ENCODE results near the gene ALOX5. TPM values are rescaled to one million over a fixed set of nuclear protein-coding genes. Genes with fewer than 3 reads are reported as not detected.
A peak's percentile ranks its signal among the peaks of the same experiment; 100 is the strongest.

Gene ALOX5
- total RNA-seq, 1 donor from 2014 or later: not detected

DNA sequence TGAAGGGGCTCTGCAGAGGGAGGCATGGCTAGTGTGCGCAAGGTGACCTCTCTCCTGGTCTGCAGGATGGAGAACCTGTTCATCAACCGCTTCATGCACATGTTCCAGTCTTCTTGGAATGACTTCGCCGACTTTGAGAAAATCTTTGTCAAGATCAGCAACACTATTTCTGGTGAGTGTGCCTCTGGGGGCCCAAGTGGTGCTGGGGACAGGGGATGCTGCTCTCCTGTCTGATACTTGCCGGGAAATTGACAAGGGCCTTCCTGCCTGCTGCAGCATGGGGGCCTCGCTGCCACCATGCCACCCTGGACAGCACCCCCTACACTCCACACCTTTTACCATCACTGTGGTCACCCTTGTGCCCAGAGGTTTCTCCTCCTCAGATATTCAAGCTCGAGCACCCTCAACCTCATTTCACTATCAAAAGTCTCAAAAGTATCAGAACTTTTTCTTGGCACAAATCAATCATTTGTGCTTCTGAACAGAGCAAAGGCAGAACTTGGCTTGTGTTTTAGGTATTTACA, 50.0 kb downstream of the ALOX5 start:
- no peak for DNase-seq (ENCODE audit: low read depth in 2 of 2)

DNA sequence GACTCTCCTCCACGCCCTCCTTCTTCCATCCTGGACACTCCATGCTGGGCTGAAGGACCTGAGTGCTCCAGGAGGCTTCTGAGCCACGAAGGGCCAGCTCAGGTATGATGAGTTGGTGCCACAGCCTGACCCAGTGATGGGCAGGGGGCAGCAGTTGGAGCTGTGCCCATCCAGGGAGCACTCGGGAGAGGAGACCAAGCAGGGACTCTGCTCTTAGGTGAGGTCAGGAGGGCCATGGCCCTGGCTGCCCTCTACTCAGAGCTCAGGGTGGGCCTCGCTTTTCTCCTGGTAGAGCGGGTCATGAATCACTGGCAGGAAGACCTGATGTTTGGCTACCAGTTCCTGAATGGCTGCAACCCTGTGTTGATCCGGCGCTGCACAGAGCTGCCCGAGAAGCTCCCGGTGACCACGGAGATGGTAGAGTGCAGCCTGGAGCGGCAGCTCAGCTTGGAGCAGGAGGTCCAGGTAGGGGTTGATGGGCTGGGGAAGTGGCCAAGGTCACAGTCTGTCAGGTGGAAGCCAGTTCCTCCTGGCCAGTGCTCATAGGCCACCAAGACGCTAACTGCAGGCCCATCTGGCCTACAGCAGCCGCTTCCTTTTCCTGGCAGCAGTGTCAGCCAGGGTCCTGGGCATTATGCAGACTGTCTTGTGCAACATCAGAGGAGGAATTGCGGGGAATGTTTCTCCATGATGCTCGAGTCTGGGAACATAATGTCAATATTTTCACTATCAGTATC, 50.8 kb downstream of the ALOX5 start:
- DNase-seq (ENCODE audit: low read depth in 2 of 2): peak; percentile 4 to 46

DNA sequence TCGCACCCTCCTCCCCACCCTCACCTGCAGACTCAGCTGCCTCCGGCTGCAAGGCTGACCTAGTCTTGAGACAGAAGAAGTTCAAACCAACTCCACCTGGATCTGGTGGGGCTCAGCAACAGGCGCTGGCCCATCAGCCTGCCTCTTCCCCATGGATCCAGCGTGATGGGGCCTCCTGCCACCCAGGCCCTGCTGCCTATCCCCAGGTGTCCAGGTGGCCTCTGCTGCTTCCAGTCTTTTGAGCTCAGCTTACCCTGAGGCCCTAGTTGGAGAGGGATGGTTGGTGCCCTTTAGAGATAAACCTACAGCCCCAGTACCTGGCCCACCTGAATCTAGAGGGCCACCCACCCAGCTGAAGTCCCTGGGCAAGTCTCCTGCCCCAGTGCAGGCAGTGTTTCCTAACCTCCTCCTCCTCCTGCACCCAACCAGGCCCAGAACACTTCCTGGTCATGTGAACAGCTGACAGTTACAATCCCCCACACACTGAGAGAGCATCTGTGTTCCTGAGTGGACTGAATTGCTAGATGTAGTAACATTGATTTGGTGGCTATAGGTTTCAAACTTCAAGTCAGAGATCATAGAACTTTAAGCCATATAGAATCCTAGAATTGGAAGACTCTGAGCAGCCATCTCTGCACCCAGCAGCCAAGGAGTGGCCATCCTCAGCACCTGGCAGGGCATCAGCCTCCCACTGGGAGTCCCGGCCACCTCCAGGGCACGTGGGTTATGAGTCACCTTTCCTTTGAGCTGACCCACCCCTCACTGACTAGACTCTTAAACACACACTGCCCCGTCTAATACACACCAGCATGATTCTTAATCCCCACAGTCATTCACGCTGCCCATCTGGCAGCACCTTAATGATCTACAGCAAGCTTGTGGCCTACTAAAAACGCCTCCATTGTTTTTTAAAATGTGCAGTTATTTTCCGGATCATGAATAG, 51.9 kb downstream of the ALOX5 start:
- peak in 1 of 2 donors; percentile 31 for DNase-seq (ENCODE audit: low read depth in 2 of 2)

DNA sequence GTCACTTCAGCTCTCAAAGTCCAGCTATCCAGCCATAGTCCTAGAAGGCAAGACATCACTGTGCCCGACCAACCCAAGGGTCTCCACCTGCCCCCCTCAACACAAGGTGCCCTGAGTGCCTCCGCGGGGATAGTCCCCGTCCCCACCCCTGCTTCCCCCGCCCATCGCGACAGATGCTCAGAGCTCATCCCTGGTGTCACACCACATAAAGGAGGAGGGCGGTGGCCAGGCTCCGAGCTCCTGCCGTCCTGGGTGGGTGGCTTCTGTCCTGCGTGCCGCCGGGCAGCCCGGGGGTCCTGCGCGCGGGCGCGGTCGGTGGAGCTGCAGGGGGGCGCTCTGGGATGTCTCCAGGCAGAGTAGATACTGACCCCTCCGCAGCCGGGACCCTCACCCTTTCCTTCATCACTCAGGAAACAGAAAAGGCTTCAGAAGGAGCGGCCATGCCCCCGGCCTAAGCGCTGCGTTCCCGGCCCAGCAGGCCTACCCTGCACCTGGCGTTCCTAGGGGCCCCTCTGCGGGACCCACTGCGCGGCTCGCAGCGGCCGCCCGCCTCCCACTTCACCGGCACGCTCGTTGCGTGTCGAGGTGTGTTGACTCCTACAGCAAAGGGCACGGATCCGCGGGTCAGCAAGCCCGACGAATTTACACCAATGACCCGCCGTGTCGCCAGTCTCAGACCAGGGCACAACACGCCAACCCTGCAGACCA, 53.4 kb downstream of the ALOX5 start:
- DNase-seq (ENCODE audit: low read depth in 2 of 2): no peak

DNA sequence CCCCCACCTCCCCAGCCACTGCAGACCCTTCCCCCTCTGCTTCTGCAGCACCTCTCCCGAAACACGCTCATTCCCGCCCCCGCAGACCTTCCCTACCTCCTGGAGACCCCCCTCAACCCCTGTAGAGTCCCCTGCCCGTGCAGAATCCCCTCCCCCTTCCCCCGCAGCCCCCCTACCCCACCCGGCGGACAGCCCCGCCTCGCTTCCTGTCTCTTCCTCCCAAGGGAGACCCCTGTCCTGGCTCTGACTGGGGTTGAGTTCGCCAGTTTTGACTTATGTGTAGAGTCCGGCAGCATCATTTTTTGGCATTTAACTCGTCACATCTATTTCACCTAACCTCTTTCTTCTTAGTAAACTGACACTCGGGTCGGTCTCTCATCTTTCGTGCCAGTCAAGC, 54.0 kb downstream of the ALOX5 start:
- no peak for DNase-seq (ENCODE audit: low read depth in 2 of 2)

DNA sequence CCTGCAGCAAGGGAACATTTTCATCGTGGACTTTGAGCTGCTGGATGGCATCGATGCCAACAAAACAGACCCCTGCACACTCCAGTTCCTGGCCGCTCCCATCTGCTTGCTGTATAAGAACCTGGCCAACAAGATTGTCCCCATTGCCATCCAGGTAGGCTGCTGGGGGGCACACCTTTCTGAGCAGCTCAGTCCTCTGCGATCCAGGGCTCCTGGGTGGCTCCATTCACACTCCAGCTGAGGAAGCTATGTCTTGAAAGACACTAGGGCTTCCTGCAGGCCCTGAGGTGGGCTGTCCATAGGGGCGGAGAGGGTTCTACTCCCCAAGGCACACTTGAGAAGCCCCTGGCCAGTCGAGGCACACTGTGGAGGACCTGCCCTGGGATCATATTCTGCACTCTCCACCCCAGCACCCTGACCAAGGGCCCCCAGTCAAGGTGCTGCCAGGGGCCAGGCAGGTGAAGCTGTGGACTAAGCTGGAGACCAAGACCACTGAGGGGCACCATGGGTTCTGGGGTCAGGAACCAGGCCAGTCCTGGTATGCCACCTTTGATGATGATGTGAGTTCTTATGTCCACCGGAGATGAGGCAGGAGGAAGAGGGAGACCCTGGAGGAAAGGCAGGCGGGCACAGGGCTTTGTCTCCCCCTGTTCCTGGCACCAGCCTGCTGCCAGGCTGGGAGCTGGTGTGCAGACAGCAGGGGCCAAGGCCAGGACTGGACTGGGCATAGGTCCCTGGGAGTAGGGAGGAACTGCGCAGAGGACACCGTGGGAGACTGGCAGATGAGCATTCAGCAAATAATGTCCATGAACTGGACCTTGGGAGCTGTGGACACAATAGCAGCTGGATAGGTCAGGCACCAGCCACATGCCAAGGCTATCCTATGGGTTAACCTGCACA, 54.8 kb downstream of the ALOX5 start:
- no peak for DNase-seq (ENCODE audit: low read depth in 2 of 2)

DNA sequence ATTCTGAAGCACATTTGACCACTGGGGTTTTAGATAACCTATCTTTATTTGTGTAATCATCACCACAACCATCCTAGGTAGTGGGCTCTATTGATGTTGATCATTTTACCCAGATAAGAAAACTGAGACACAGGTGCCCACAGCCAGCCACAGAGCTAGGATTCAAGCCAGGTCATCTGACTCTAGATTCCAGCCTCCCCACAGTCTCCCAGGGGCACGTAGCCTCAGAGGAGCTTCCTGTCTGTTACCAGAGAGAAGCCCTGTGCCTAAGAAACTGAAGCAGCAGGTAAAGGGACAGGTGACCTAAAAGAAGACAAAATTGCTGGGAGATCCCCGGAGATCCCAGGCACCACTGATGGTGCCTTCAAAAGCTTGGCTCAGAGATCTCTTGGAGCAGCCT, 55.8 kb downstream of the ALOX5 start:
- DNase-seq (ENCODE audit: low read depth in 2 of 2): no peak

DNA sequence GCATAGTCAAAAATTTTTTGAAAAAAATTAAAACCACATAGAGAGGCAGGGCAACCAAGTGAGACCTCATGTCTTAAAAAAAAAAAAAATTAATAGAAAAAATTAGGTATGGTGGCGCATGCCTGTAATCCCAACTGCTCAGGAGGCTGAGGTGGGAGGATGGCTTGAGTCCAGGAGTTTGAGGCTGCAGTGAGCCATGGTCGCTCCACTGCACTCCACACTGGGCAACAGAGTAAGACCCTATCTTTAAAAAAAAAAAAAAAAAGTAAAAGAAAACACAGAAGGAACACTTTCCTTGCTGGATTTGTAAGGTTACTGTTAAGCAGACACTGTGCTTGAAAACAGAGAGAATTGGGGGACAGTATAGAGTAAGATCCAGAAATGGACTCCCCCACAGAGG, 58.1 kb downstream of the ALOX5 start:
- DNase-seq (ENCODE audit: low read depth in 2 of 2): no peak

DNA sequence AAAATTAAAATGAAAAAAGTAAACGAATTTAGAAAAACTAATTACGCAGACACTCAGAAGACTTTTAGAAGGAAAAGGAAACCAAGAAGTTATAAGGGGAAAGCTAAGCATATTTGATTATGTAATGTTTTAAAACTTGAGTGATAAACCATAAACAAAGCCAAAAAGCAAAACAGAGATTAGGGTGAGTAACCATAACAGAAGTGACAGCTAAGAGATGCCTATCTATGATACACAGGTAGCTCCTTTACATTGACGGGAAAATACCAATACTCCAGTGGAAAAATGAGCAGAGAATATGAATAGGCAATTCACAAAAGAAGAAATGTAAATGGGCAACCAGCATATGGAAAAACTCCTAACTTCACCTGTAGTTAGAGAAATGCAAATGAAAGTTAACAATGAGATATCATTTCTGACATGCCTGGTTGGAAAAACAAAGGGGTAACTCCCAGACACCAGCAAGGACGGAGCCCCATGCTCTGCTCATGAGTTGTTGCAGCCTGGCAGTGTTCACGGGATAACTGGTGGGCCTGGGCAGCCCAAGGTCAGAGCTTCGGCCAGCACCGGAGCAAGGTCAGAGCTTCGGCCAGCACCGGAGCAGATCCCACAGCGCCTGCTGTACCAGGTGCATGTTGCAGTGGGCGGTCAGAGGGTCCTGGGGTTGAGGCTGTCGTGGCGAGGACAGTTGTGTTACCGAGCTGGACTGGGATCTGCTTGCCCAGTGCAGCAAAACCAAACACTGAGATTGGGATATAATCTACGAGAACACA, 58.9 kb downstream of the ALOX5 start:
- DNase-seq (ENCODE audit: low read depth in 2 of 2): no peak

DNA sequence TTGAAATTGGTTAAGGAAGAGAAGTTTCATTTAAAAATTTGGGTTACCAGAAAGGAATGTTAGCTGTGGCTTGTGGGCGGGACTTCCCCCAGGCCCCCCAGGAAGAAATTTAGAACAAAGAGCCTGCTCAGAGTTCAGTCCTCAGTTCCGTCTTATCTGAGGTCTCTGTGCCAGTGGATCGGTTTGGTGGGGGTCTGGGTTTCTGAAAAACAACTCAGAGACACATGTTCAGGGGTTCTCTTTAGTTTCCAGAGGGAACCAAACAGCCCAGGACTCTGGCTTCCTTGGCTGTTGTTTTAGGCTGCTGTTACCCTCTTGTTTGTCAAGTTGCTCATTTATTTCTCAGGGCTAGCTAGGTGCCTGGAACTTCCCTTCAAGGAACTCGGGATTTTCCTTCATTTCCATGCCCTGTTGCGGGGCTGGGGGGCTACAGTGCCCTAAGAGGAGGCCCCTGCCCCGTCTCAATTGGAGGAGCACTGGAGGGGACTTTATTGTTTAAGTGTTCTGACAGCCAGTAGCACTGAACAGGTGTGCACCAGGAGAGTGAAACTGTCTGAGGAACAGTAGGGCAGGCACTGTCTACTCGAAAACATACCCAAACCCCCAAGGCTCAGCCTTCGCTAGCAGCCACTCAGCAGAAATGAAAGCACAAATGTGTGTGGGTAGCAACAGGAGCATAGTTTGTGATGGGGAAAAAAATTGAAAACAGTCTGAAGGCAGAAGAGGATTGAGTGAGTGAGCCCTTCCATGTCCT, 59.9 kb downstream of the ALOX5 start:
- DNase-seq (ENCODE audit: low read depth in 2 of 2): no peak

DNA sequence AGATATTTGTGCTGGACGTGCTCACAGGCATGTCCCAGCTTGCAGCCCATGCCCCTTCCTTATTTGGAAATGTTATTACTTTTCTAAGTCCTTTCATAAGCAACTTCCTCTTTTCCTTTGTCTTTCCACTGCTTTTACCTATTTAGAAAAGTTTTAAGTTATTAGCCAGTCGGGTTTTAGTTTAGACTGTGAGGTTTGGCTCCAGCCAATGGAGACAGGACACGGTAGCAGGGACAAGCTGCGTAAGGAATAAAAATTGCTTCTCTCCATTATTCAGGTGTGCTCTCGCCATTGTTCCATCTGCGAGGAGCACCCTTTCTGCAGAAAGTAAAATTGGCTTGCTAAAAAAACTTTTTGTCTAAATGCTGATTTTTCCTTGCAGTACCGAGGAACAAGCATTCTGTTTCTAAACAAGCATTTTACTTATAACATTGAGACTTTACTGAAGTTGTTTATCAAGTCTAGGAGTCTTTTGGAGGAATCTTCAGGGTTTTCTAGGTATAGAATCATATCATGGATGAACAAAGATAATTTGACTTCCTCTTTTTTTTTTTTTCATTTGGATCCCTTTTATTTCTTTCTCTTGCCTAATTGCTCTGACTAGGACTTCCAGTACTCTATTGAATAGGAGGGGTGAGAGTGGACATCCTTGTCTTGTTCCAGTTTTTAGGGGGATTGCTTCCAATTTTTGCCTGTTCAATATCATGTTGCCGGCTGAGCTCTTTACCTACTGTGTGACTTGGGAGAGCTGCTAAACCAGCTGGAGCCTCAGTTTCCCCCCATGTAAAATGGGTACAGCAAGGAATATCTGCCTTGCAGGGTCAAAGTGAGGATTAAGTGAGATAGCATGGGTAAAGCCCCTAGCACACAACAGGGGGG, 63.8 kb downstream of the ALOX5 start:
- DNase-seq (ENCODE audit: low read depth in 2 of 2): no peak

DNA sequence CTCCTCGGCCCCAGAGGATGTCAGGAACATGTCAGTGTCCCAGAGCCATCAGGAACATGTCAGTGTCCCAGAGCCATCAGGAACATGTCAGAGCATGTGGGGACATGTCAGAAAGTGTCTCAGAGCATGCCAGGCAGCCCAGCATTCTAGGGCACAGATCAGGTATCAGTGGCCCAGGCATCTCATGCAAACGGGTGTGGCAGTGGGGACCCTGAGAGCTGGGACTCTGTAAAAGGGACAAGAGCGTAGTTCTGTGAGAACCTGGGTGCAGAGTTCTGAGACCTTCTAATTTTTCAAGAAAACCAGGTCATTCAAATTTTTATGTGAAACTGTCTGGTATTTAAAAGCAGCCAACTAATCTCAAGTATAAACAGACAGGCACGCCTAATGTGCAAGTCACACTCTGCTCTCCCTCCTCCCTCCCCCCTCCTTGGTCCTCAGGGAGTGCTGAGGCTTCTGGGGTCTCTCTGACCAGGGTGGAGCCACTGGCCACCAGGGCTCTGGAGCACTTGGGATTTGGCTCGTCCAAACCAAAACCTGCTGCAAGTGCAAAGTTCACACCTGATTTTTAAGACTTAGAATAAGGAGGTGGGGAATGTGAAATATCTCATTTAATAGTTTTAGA, 64.6 kb downstream of the ALOX5 start:
- no peak for DNase-seq (ENCODE audit: low read depth in 2 of 2)

DNA sequence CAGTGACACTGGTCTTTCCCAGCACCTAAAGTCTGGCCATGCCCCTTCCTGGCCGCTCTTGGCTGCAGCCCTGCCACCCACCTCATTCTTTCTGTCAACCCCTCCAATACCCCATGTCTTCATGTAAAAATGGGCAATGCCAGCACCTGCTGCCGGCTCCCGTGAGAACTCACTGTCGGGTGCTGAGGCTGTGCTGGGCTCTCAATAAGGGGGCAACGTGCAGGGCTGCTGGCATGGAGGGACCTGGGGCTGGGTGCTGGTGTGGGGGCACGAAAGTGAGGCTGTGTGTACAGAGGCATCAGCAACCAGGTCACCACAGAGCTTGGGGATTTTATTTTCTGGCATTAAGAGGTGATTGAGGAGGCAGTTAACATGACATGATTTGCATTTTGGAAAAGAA, 65.3 kb downstream of the ALOX5 start:
- DNase-seq (ENCODE audit: low read depth in 2 of 2): no peak

DNA sequence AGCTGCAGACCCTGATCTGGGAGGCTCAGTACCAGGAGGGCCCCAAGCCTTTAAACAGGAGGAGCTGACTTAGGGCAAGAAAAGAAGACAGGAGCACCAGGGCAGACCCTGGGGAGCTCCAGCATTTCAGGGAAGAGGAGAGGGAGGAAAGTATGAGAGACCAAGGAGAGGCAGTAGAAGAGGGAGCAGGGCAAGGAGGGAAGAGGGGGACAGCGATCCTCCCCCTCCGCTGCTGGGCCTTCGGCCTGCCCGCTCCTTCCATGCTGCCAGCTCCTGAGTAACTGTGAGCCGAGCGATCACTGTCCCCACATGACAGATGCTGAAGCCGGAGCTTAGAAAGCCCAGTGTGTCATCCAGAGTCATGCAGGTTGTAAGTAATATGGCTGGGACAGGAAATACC, 65.9 kb downstream of the ALOX5 start:
- DNase-seq (ENCODE audit: low read depth in 2 of 2): no peak

DNA sequence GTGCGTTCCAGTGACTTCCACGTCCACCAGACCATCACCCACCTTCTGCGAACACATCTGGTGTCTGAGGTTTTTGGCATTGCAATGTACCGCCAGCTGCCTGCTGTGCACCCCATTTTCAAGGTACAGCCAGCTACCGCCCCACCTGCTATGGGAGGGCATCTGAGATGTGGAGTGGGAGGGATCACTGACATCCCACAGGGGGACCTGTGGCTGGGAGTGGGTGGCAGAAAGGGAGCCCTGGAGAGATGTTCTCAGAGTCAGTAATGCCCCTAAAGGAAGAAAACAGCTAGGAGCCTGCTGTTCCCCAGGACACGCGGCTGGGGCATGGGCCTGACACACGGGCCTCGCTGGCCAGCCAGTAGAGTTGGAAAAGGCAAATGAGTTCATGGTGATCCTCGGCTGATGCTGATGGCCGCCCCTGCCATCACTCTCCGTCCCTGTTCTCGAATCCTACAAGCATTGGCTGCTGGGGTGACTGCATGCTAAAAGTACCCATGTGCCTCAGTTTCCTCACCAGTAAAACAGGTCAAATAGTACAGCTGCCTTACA, 66.6 kb downstream of the ALOX5 start:
- DNase-seq (ENCODE audit: low read depth in 2 of 2): no peak

DNA sequence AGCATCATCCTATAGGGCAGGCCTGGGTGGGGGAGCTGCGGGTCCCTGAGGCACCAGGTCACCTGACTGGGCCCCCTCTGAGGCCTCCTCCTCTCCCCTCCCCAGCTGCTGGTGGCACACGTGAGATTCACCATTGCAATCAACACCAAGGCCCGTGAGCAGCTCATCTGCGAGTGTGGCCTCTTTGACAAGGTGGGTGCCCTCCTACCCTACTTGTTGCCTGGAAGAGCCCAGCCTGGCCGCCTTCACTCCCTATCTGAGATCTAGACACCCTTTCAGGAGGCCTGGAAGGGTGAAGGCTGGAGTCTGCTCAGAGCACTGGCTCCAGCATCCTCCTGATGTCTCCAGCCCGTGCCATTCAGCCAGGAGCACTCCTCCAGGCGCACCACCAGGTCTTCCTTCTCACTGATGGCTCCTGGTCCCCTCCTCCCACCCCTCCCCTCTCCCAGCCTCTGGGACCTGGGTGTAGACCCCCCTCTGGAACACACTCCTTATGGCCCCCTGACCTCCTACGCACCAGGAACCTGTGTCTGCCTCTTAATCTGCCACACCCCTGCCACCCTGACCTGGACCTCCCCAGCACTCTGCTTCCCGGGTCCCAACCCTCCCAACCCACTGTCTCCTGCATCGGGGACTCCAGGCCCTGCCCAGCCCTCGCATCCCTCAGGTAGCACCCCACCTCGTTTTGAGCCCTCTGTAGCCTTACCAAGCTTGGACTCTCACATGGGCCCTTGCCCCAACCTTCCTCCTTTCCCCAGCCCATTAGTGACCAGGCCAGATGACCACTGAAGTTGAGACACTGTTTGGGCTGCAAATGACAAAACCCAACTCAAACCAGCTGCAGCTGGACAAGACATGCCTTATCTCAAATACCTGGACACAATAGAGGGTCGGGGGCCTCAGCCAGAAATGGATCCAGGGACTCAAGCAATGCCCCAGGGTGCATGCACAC, 67.5 kb downstream of the ALOX5 start:
- DNase-seq (ENCODE audit: low read depth in 2 of 2): no peak

All from dermis microvascular lymphatic vessel endothelial cell (primary cell).